Measurements from ENCODE around the gene CTDSP2. TPM values are rescaled to one million over a fixed set of nuclear protein-coding genes. Genes with fewer than 3 reads are reported as not detected.
"Not testable (repeated sequence)": the region's sequence is repeated elsewhere in the genome, so short reads cannot be mapped to it uniquely, and the experiment has no call there.

The CTDSP2 gene
- total RNA-seq, 2 donors from 2014 or later: 108 to 109 TPM

GRCh38 chr12:57830393-57830792 lies 16.1 kb downstream of the CTDSP2 start:
- Mint-ChIP-seq H3K27me3 (ENCODE audit: low read depth) (no peaks in the 10 kb centered on the region), H3K4me3 (no peak overlapping the region), H3K27ac (peak overlapping the region; percentile 60), H3K4me1 (ENCODE audit: low read depth) (peaks cover 56% of the 10 kb centered on the region), H3K36me3 (ENCODE audit: insufficient read depth in 2 of 2) (peaks cover 3 to 5% of the 10 kb centered on the region in 2 donors), H3K9me3 (no peaks in the 10 kb centered on the region)
- no peak for ATAC-seq (replicated peaks in 1 of 2)
- no peak for DNase-seq

GRCh38 chr12:57829025-57829777 lies 17.3 kb downstream of the CTDSP2 start:
- ATAC-seq (replicated peaks in 1 of 2) (no peak), DNase-seq (no peak)
- no peaks in the 10 kb centered on the region for H3K9me3 Mint-ChIP-seq
- H3K27me3 Mint-ChIP-seq (ENCODE audit: low read depth): no peaks in the 10 kb centered on the region
- H3K36me3 Mint-ChIP-seq (ENCODE audit: insufficient read depth in 2 of 2): peaks cover 5 to 7% of the 10 kb centered on the region in 2 donors
- H3K4me3 Mint-ChIP-seq: no peak overlapping the region
- H3K4me1 Mint-ChIP-seq (ENCODE audit: low read depth): peaks cover 44% of the 10 kb centered on the region
- H3K27ac Mint-ChIP-seq: peak overlapping the region; percentile 60

GRCh38 chr12:57826966-57827365 lies 19.6 kb downstream of the CTDSP2 start:
- Mint-ChIP-seq H3K9me3 (no peaks in the 10 kb centered on the region), H3K27ac (peak overlapping the region; percentile 16), H3K4me1 (ENCODE audit: low read depth) (peaks cover 22% of the 10 kb centered on the region), H3K27me3 (ENCODE audit: low read depth) (no peaks in the 10 kb centered on the region), H3K36me3 (ENCODE audit: insufficient read depth in 2 of 2) (peaks cover 5 to 7% of the 10 kb centered on the region in 2 donors), H3K4me3 (no peak overlapping the region)
- no peak for ATAC-seq (replicated peaks in 1 of 2)
- no peak for DNase-seq

GRCh38 chr12:57826400-57826799 lies 20.1 kb downstream of the CTDSP2 start:
- ATAC-seq (replicated peaks in 1 of 2): no peak
- Mint-ChIP-seq H3K4me1 (ENCODE audit: low read depth) (peaks cover 16% of the 10 kb centered on the region), H3K36me3 (ENCODE audit: insufficient read depth in 2 of 2) (peaks cover 5 to 7% of the 10 kb centered on the region in 2 donors), H3K4me3 (no peak overlapping the region), H3K27ac (no peak overlapping the region), H3K9me3 (no peaks in the 10 kb centered on the region), H3K27me3 (ENCODE audit: low read depth) (no peaks in the 10 kb centered on the region)
- no peak for DNase-seq

DNA sequence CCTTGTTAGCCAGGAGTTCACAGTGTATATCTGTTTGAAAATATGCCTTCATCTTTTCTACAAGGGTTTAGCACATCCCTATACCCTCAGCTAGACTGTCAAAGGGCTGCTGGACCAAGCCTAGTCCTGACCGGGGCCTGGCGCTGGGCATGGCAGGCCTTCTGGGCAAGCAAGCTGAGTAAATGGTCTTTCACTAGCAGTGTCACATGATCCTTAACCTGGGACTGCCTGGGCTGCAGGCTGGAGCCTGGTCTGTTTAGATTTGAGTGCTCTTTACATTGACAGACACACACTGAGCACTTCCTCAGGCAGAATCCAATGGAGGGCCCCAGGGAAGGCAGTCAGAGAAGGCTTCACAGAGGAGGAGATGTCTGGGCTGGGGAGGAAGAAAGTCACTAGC lies 21.1 kb downstream of the CTDSP2 start:
- ATAC-seq (replicated peaks in 1 of 2) (no peak), DNase-seq (no peak)
- Mint-ChIP-seq H3K27me3 (ENCODE audit: low read depth) (no peaks in the 10 kb centered on the region), H3K27ac (peak overlapping the region; percentile 62), H3K4me3 (no peak overlapping the region), H3K4me1 (ENCODE audit: low read depth) (peaks cover 9% of the 10 kb centered on the region), H3K36me3 (ENCODE audit: insufficient read depth in 2 of 2) (peaks cover 5 to 7% of the 10 kb centered on the region in 2 donors), H3K9me3 (no peaks in the 10 kb centered on the region)

- H3K4me3 Mint-ChIP-seq: no peak overlapping the region
- peaks cover 5 to 7% of the 10 kb centered on the region in 2 donors for H3K36me3 Mint-ChIP-seq (ENCODE audit: insufficient read depth in 2 of 2)
- ATAC-seq (replicated peaks in 1 of 2) (no peak), DNase-seq (no peak)
- H3K27ac Mint-ChIP-seq: no peak overlapping the region
- H3K27me3 Mint-ChIP-seq (ENCODE audit: low read depth): no peaks in the 10 kb centered on the region
- no peaks in the 10 kb centered on the region for H3K9me3 Mint-ChIP-seq
- H3K4me1 Mint-ChIP-seq (ENCODE audit: low read depth): no peaks in the 10 kb centered on the region
Observed at GRCh38 chr12:57823908-57824640, 22.5 kb downstream of the CTDSP2 start.

DNA sequence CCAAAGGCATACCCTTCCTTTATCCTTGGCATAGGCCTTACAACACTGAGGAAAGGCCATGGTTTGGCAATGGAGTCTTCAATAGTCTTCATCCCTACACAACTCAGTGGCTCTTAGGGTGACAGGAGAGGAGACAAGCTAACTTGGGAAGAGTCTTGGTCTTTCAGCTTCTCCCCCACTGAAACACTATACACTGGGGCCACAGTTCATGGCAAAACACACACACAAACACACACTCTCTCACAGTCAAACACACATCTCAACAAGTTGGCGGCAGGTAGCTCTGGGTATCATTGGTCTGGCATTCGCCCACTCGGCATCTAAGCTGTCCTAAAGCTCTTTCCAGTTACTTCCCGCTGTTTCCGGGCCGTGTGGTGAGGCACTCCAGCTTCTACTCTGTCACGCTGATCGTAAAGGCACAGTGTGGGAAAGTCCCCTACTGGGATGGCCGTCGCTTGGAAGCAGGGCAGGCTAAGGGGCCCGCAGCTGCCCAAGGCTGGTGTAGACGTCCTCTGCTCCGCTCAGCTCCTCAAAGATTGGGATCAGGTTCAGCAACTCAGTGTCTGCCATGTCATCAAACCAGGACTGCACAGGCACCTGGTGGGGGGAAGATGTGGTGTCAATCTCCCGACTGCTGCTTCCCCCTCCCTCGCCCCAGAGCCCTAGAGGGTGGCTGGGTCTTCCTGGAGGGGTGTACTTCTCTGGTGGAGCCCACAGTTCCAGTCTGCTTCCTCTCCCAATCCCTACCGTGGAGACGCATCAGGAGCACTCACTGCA lies 23.2 kb downstream of the CTDSP2 start:
- no peak for DNase-seq
- Mint-ChIP-seq H3K9me3 (no peaks in the 10 kb centered on the region), H3K4me1 (ENCODE audit: low read depth) (no peaks in the 10 kb centered on the region), H3K4me3 (no peak overlapping the region), H3K27me3 (ENCODE audit: low read depth) (no peaks in the 10 kb centered on the region), H3K36me3 (ENCODE audit: insufficient read depth in 2 of 2) (peaks cover 5 to 7% of the 10 kb centered on the region in 2 donors), H3K27ac (no peak overlapping the region)
- ATAC-seq (replicated peaks in 1 of 2): no peak

GRCh38 chr12:57822392-57823130 lies 24.0 kb downstream of the CTDSP2 start:
- no peak overlapping the region for H3K27ac Mint-ChIP-seq

GRCh38 chr12:57821474-57822214 lies 24.9 kb downstream of the CTDSP2 start:
- Mint-ChIP-seq H3K36me3 (ENCODE audit: insufficient read depth in 2 of 2) (peaks cover 2 to 4% of the 10 kb centered on the region in 2 donors), H3K4me3 (no peak overlapping the region), H3K4me1 (ENCODE audit: low read depth) (no peaks in the 10 kb centered on the region), H3K27ac (no peak overlapping the region), H3K9me3 (no peaks in the 10 kb centered on the region), H3K27me3 (ENCODE audit: low read depth) (no peaks in the 10 kb centered on the region)
- ATAC-seq (replicated peaks in 1 of 2) (no peak), DNase-seq (no peak)

More at GRCh38 chr12:57822392-57823130, 24.0 kb downstream of the CTDSP2 start:
- H3K4me3 Mint-ChIP-seq: no peak overlapping the region
- no peaks in the 10 kb centered on the region for H3K4me1 Mint-ChIP-seq (ENCODE audit: low read depth)
- H3K36me3 Mint-ChIP-seq (ENCODE audit: insufficient read depth in 2 of 2): peaks cover 5 to 7% of the 10 kb centered on the region in 2 donors
- H3K9me3 Mint-ChIP-seq: no peaks in the 10 kb centered on the region
- ATAC-seq (replicated peaks in 1 of 2) (no peak), DNase-seq (no peak)
- H3K27me3 Mint-ChIP-seq (ENCODE audit: low read depth): no peaks in the 10 kb centered on the region

DNA sequence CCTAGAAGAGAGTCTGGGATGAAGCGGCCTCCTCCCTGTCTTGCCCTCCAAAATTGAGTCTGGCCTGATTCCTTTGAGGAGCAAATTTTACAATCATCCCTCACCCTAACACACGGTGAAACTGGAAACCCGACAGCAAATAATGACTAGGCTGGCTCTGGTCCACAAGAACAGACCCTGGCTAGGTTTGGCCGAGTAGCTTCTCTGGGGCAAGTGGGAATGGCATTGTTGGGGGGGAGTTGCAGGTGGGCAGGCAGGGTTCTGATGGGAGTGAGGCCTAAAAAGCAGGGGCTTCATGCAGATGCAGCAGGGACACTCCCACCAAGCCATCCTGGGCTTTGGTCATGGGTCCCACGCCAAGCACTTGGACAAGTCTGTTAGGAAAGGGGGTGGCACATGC lies 25.5 kb downstream of the CTDSP2 start:
- not testable (repeated sequence) for H3K27me3 Mint-ChIP-seq (ENCODE audit: low read depth); DNase-seq; H3K4me3 Mint-ChIP-seq; H3K27ac Mint-ChIP-seq; H3K9me3 Mint-ChIP-seq; H3K4me1 Mint-ChIP-seq (ENCODE audit: low read depth); H3K36me3 Mint-ChIP-seq (ENCODE audit: insufficient read depth in 2 of 2); ATAC-seq (replicated peaks in 1 of 2)

- H3K27me3 Mint-ChIP-seq (ENCODE audit: low read depth); DNase-seq; ATAC-seq (replicated peaks in 1 of 2); H3K9me3 Mint-ChIP-seq; H3K36me3 Mint-ChIP-seq (ENCODE audit: insufficient read depth in 2 of 2); H3K4me3 Mint-ChIP-seq; H3K27ac Mint-ChIP-seq; H3K4me1 Mint-ChIP-seq (ENCODE audit: low read depth): not testable (repeated sequence)
Observed at GRCh38 chr12:57820119-57820518, 26.4 kb downstream of the CTDSP2 start.

GRCh38 chr12:57817990-57818331 lies 28.6 kb downstream of the CTDSP2 start:
- H3K4me1 Mint-ChIP-seq (ENCODE audit: low read depth); H3K27me3 Mint-ChIP-seq (ENCODE audit: low read depth); H3K9me3 Mint-ChIP-seq; H3K36me3 Mint-ChIP-seq (ENCODE audit: insufficient read depth in 2 of 2); DNase-seq; ATAC-seq (replicated peaks in 1 of 2); H3K27ac Mint-ChIP-seq; H3K4me3 Mint-ChIP-seq: not testable (repeated sequence)

Data from activated T-cell treated with anti-CD3 and anti-CD28 coated beads, Interleukin-2, amount 50 U/mL, for 72 hours (primary cell).